PC-9 (cell line): ENCODE data around the gene FEV. TPM values are rescaled to one million over a fixed set of nuclear protein-coding genes. Genes with fewer than 3 reads are reported as not detected.

Source experiments
- BruUV-seq: library from RNA; stranded (reverse); fragments of 400-500 nt; replicated peaks from 2 replicates; lab custom pipeline; 2021; lab: Mats Ljungman, UMichigan
- CTCF ChIA-PET: fragments of 300-600 bp; sonication (Branson Sonifier 250); formaldehyde crosslinking; loops from one replicate; lab custom pipeline; 2022; ENCODE audit warnings: antibody characterized with exemption; lab: Charles Lee
- POLR2A ChIA-PET: fragments of 300-600 bp; sonication (Branson Sonifier 250); formaldehyde crosslinking; loops from one replicate; lab custom pipeline; 2022; ENCODE audit warnings: antibody characterized with exemption; ENCODE audit not compliant: unreplicated experiment; lab: Charles Lee
- DNase-seq, 2 experiments: peaks; one replicate each; pipeline versions ENCODE4 v3.0.0 to v3.0.0-alpha.2; 2015 to 2022; ENCODE audit warnings: mixed read lengths in 1 of 2
- H2AFZ ChIP-seq: fragments of 200-600 bp; sonication (generic); 2 replicates; pipeline ENCODE4 v1.8.1; 2017; ENCODE audit warnings: antibody characterized with exemption
- H3F3A ChIP-seq: fragments of 200-600 bp; sonication (generic); 2 replicates; pipeline ENCODE4 v1.8.1; 2017; ENCODE audit warnings: antibody characterized with exemption, mild to moderate bottlenecking, low read depth; ENCODE audit not compliant: insufficient read depth
- H3K27ac ChIP-seq: fragments of 200-600 bp; sonication (generic); 2 replicates; pipeline ENCODE4 v1.6.1; 2016; ENCODE audit warnings: mixed run types
- H3K27me3 ChIP-seq: fragments of 200-600 bp; sonication (generic); 2 replicates; pipeline ENCODE4 v1.6.1; 2016; ENCODE audit warnings: low read depth, mixed run types; ENCODE audit not compliant: insufficient read depth
- H3K36me3 ChIP-seq: fragments of 200-600 bp; sonication (generic); 2 replicates; pipeline ENCODE4 v1.6.1; 2016; ENCODE audit warnings: low read depth, mixed run types
- H3K4me1 ChIP-seq: fragments of 200-600 bp; sonication (generic); replicated peaks from 2 replicates; pipeline ENCODE4 v1.6.1; 2016; ENCODE audit warnings: mixed run types; ENCODE audit not compliant: insufficient read depth
- H3K4me2 ChIP-seq: fragments of 200-600 bp; sonication (generic); 2 replicates; pipeline ENCODE4 v1.6.1; 2017; ENCODE audit warnings: mixed run types
- H3K4me3 ChIP-seq: fragments of 200-600 bp; sonication (generic); 2 replicates; pipeline ENCODE4 v1.6.1; 2016; ENCODE audit warnings: mixed run types
- H3K79me2 ChIP-seq: fragments of 200-600 bp; sonication (generic); 2 replicates; pipeline ENCODE4 v1.6.1; 2017; ENCODE audit warnings: low read depth, mixed run types
- H3K9me2 ChIP-seq: fragments of 200-600 bp; sonication (generic); 2 replicates; pipeline ENCODE4 v1.8.1; 2017; ENCODE audit warnings: mild to moderate bottlenecking; ENCODE audit not compliant: insufficient read depth
- H3K9me3 ChIP-seq: fragments of 200-600 bp; sonication (generic); 2 replicates; pipeline ENCODE4 v1.8.1; 2016; ENCODE audit warnings: low read depth; ENCODE audit not compliant: insufficient read depth
- H4K20me1 ChIP-seq: fragments of 200-600 bp; sonication (generic); 2 replicates; pipeline ENCODE4 v1.8.1; 2017; ENCODE audit not compliant: insufficient read depth
- CTCF ChIP-seq: fragments of 200-600 bp; sonication (generic); conservative IDR thresholded peaks from 2 replicates; pipeline ENCODE4 v1.6.1; 2017; ENCODE audit warnings: mixed run types, antibody characterized with exemption, mild to moderate bottlenecking, moderate library complexity
- EZH2 ChIP-seq: fragments of 200-600 bp; sonication (generic); IDR thresholded peaks from 2 replicates; pipeline ENCODE4 v1.8.0; 2017; ENCODE audit warnings: antibody characterized with exemption, low read depth
- intact Hi-C: fragments of 100-400 bp; cut with micrococcal nuclease; formaldehyde crosslinking; loops from one replicate; pipeline ENCODE4 v1.10.0; 2022; ENCODE audit not compliant: unreplicated experiment
- total RNA-seq: library from RNA; stranded (reverse); gene quantifications from 2 replicates; pipeline ENCODE4 v1.2.3, GENCODE V29; 2021

Gene FEV
- total RNA-seq, 1 experiment from 2014 or later: not detected

DNA sequence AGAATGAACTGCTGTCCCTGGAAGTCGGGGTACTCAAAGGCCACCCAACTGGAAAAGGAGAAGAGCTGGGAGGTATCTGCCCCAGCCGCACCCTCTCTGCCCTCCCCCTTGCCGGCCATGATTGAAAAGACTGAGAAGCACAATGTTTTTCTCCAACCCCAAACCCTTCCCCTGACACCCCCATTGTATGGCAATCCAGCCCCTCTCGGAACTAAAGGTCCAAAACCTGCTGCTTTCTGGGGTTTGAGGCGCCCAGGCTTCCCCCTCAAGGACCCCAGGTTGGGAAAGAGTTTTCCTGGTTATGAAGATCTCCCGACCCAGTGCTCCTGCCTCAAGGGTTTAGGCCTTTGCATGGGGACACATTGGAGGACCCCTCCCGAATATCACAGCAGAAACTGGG is 7.2 kb upstream of the FEV start:
- CTCF ChIA-PET: no interaction called here
- intact Hi-C loops: no loop called here
- BruUV-seq: no TSS peak

DNA sequence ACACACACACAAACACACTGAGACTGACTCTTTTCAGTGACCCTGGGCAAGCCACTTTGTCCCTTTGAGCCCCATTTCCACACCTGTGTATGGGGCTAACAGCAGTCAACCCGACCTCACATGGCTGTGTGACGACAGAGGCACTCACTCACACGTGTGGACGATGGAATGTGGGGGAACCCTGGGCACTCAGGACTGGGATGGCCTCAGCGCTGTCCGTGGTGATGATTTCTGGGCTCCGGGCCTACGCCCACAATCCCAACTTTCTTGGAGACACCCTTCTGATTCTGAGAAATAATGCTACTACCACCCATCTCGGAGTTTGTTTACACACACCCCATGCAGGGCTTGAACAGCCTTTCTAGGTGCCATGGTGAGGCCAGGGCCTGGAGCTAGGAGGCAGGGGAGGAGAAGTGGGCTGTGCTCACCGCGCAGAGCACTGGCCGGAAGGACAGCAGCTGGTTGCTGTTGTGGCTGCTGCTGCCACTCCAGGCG is 6.7 kb upstream of the FEV start:
- Histone ChIP-seq H2AFZ (no peak overlapping the region), H3K27ac (no peak overlapping the region), H3K4me3 (no peak overlapping the region), H3K4me1 (peaks cover 9% of the 10 kb centered on the region; the same call in 1 of the 2 replicates), H3K36me3 (no peaks in the 10 kb centered on the region), H3F3A (no peaks in the 10 kb centered on the region), H3K9me2 (no peaks in the 10 kb centered on the region), H3K4me2 (no peak overlapping the region), H4K20me1 (no peaks in the 10 kb centered on the region), H3K27me3 (peaks cover 59% of the 10 kb centered on the region), H3K79me2 (no peaks in the 10 kb centered on the region), H3K9me3 (no peaks in the 10 kb centered on the region)
- no peak for DNase-seq
- POLR2A ChIA-PET: no interaction called here
- TF ChIP-seq CTCF (no peak), EZH2 (no peak)
- intact Hi-C loops: no loop called here
- CTCF ChIA-PET: no interaction called here
- no TSS peak for BruUV-seq

More for the DNA sequence above, 7.2 kb upstream of the FEV start:
- no peaks in the 10 kb centered on the region for H4K20me1 ChIP-seq
- H3K9me2 ChIP-seq: no peaks in the 10 kb centered on the region
- H3K9me3 ChIP-seq: no peaks in the 10 kb centered on the region
- no peak overlapping the region for H2AFZ ChIP-seq
- no peak overlapping the region for H3K4me2 ChIP-seq
- TF ChIP-seq EZH2 (no peak), CTCF (no peak)
- H3K4me3 ChIP-seq: no peak overlapping the region
- no peaks in the 10 kb centered on the region for H3K36me3 ChIP-seq
- peaks cover 56% of the 10 kb centered on the region for H3K27me3 ChIP-seq
- peaks cover 9% of the 10 kb centered on the region; the same call in 1 of the 2 replicates for H3K4me1 ChIP-seq
- no peak for DNase-seq
- no peak overlapping the region for H3K27ac ChIP-seq
- POLR2A ChIA-PET: no interaction called here
- no peaks in the 10 kb centered on the region for H3K79me2 ChIP-seq
- H3F3A ChIP-seq: no peaks in the 10 kb centered on the region

DNA sequence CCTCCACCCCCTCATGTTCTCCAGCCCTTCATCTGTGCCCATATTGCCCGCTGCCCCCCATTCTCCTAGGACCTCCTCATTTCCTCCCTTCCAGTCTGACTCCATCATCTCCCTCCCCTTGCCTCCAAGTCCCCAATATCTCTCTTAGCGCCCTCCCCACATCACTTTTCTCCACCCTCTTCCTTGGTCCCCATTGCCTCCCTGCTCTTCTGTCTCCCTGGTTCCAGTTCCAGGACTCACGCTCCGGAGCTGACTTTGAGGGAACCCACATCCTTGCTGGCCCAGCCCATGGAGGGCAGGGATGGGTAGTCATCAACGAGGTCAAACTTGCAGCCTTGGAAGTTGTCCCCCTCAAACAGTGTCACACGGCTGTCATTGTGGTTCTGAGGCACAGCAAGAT is 5.6 kb upstream of the FEV start:
- intact Hi-C loops: no loop called here
- Histone ChIP-seq H3K36me3 (no peaks in the 10 kb centered on the region), H3K4me2 (no peak overlapping the region), H3K79me2 (no peaks in the 10 kb centered on the region), H2AFZ (no peak overlapping the region), H4K20me1 (no peaks in the 10 kb centered on the region), H3K4me1 (peaks cover 9% of the 10 kb centered on the region; the same call in 1 of the 2 replicates), H3K9me2 (no peaks in the 10 kb centered on the region), H3K27me3 (peaks cover 68% of the 10 kb centered on the region), H3K27ac (no peak overlapping the region), H3K9me3 (no peaks in the 10 kb centered on the region), H3K4me3 (no peak overlapping the region), H3F3A (no peaks in the 10 kb centered on the region)
- TF ChIP-seq CTCF (no peak), EZH2 (no peak)
- DNase-seq: no peak
- POLR2A ChIA-PET: interaction anchor here (0.6 kb wide), 1 partner anchor 705 kb away, joined by 7 read pairs; no protein-coding TSS in a partner anchor
- no TSS peak for BruUV-seq
- CTCF ChIA-PET: no interaction called here
